HG03097 (cell line): Measurements from ENCODE around the gene LTF.
"Not testable (repeated sequence)": the region's sequence is repeated elsewhere in the genome, so short reads cannot be mapped to it uniquely, and the experiment has no call there.

ENCODE experiments used
- ATAC-seq: cut with Tn5 transposase; IDR thresholded peaks from one replicate; pipeline ENCODE4 v1.9.1; 2021; ENCODE audit not compliant: unreplicated experiment, low FRiP score

LTF gene

GRCh38 chr3:46417841-46418611 is 46.7 kb downstream of the LTF start:
- ATAC-seq: no peak

GRCh38 chr3:46416811-46417510 is 47.7 kb downstream of the LTF start:
- no peak for ATAC-seq

- no peak for ATAC-seq
These were observed 48.4 kb downstream of the LTF start for GRCh38 chr3:46416125-46416810.

GRCh38 chr3:46414739-46415138 is 50.0 kb downstream of the LTF start:
- ATAC-seq: no peak

GRCh38 chr3:46413951-46414350 is 50.8 kb downstream of the LTF start:
- ATAC-seq: no peak

- ATAC-seq: no peak
These were observed 51.9 kb downstream of the LTF start for GRCh38 chr3:46412786-46413298.

- no peak for ATAC-seq
These were observed 53.4 kb downstream of the LTF start for GRCh38 chr3:46411271-46411670.

GRCh38 chr3:46410669-46411068 is 54.0 kb downstream of the LTF start:
- no peak for ATAC-seq

- no peak for ATAC-seq
These were observed 54.8 kb downstream of the LTF start for GRCh38 chr3:46409739-46410489.

GRCh38 chr3:46408853-46409252 is 55.9 kb downstream of the LTF start:
- no peak for ATAC-seq

GRCh38 chr3:46407970-46408369 is 56.7 kb downstream of the LTF start:
- no peak for ATAC-seq

- ATAC-seq: no peak
These were observed 57.7 kb downstream of the LTF start, which contains the start of the genes CCR5AS and CCRL2 for GRCh38 chr3:46406788-46407611. CCR5AS (minus strand) TSS chr3:46407066. CCRL2 (plus strand) TSS chr3:46407259; CDS start chr3:46408080, 821 bp downstream.

- ATAC-seq: no peak
These were observed 58.3 kb downstream of the LTF start for GRCh38 chr3:46406443-46406787.

- ATAC-seq: no peak
These were observed 59.2 kb downstream of the LTF start for GRCh38 chr3:46405301-46406019.

- ATAC-seq: not testable (repeated sequence)
These were observed 61.8 kb downstream of the LTF start for GRCh38 chr3:46402902-46403301.

- no peak for ATAC-seq
These were observed 63.1 kb downstream of the LTF start for GRCh38 chr3:46401579-46401978.

GRCh38 chr3:46400846-46401245 is 63.9 kb downstream of the LTF start:
- no peak for ATAC-seq

GRCh38 chr3:46400000-46400734 is 64.5 kb downstream of the LTF start:
- no peak for ATAC-seq
